Right hindlimb (tissue), 1 donor: ENCODE measurements around the gene GPR3.

ENCODE experiments used
- DNase-seq: peaks from one replicate; pipeline ENCODE4 v3.0.0-alpha.2; 2018

Gene GPR3

DNA sequence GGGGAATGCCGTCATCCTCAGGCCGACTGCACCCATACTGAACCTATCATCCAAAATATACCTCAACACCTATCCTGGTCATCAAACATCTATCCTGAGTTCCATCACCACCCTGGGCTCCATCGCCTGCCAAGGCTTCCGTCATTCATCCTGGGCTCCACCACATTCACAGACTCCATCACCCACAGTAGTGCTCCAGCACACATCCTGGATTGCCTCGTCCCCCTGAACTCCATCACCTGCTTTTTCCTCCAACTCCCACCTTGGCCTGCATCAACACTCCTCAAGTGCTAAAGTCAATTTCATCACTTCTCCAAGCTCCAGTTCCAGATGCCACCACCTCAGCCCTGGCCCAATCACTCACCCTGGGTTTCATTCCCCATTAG, 33.5 kb upstream of the GPR3 start:
- DNase-seq, result no peak

DNA sequence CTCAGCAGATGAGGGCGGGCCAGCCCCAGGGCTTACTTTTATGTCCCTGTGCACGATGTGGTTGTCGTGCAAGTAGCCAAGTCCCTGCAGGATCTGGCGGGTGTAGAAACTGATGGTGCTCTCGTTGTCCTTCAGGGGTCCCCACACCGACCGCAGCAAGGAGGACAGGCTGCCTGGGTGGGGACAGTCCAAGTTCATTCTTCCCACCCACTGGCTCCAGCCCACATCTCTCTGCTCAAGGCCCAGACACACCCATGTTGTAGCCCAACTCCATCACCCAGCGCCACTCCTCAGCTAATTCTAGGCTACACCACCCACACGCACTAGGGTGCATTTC, 32.6 kb upstream of the GPR3 start:
- no peak for DNase-seq

DNA sequence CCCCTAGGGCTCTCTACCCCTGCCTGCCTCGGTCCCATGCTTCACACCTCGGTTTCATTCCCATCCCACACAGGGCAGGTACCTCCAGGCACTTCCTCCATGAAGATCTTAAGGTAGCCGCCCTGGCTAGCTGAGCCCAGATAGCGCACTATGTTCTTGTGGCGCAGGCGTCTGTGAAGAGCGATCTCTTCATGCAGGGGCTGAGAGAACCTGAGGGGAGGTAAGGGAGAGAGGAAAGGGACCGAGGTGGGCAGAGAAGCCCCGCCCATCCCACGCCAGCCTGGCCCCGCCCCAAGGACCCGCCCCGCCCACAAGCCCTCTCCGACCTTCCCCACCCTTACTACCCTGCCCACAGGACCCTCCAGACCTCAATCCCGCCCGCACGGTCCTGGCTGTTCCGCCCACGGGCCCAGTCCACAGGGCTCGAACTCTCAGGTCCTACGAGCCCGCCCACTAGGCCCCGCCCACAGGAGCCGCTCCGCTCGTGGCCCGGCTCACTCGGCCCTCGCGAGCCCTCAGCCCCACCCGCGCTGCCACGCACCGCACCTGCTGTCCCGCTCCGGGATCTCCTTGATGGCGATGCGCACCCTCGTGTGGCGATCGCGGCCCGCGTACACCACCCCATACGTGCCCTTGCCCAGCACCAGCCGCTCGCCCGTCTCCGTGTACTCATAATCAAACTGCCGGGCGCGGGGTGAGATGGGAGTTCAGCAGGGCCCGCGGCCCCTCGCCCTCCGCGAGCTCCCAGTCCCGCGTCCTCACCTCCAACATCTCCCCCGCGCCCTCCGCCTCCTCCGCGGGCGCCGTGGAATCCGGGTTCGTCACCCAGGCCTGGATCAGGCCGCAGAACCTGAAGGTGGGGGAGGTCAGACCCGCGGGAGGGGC, 32.0 kb upstream of the GPR3 start:
- no peak for DNase-seq

DNA sequence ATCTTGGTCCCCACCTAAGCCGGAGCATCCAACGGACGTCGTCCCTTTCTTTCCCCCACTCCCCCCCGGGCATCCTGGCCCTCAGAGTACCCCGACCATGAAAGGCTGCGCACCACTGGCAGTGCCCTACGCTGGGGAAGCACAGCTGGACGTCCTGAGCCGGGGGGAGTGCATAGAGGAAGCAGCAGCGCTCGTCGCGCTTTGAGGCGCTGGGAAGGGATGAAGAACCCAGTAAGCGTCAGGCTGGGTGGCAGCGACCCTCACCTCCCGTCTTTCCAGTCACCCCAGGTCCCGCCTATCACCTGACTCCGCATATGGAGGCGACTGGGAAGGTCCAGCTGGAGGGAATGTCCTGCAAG, 31.4 kb upstream of the GPR3 start:
- DNase-seq, result no peak

DNA sequence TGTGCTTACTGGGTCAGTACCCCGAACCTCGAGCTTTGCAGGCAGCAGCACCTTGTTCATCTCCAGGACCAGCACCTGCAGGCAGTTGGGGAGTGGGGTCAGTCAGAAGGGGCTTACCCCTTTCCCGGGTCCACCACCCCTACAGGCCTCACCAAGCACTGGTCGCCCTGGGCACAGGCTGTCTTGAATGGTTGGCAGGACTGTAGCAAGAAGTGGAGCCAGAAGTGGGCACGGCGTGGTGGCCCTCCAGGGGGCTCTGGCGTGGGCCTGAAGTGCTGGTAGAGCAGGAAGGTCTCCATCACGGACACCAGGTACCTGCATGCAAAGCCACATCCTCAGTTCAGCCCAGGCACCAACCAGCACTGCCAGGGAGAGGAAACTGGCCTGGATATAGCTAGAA, 30.9 kb upstream of the GPR3 start:
- DNase-seq, result peak; percentile 21

DNA sequence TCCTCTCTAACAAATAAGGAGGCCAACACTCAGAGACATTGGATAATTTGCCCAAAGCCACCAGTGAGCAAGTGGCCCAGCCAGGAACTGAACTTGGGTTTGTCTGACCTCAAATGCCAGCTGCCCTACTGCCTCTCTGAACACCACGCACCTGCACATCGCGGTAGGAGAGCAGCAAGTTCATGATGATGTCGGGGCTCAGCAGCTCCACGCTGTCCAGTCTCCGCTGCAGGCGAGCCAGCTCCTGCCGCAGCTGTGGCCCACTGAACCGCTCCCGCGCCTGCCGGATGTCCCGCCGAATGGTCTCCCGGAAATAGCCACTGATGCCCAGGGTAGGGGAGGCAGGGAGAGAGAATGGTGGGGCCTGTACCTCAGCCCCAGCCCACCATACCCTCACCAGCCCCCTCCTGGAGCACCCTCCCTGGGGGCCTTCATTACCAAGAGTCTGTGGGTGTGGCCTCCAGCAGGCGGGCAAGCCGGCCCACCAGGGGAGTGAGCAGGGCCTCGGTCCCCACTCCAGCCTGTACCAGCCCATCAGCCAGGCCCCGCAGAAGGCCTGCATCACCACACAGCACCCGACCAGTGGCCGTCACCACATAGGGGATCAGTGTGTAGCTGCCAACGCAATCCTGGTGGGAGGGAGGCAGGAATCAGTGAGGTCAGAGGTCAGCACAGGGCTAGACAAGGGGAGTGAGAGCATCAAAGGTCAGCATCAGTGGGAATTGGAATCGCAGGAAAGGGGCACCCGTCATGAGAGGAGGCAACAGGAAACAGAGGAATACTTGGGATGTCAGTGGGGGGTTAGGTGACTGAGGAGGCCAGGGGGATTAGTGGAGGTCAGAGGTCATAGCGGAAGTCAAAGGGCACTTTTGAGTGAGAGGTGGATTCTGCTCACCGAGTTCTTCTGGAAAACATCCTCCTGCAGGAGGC, 28.4 kb upstream of the GPR3 start:
- peak; percentile 19 for DNase-seq

DNA sequence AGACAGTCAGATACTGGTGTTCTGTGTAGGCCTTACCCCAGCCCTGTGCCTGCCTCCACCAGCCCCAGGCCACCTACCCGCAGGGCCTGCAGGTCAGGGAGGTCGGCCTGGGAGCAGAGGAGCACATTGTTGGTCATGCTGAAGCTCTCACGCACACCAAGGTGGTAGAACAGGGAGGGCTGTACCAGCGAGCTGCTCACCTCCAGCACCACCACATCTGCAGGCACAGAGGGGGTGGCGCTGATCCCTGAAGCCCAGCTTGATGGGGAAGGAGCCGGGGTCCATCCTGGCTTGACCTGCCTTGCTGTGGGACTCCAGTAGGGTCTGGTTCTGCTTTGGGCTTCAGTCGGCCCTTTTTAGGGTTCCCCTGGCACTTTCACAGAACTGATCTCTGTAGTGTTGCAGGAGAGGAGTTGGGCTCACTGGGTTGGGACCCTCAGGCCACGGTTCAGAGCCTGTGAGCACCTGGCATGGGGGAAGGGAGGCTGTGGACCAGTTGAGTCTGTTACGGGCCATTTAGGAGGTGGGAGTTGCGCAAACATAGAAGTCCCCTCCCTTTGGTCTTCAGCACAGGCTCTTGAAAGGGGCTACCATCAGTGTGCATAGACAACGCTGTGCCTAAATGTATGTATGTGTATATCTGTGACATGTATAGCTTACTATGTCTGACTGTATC, 27.6 kb upstream of the GPR3 start:
- DNase-seq, result peak; percentile 24

DNA sequence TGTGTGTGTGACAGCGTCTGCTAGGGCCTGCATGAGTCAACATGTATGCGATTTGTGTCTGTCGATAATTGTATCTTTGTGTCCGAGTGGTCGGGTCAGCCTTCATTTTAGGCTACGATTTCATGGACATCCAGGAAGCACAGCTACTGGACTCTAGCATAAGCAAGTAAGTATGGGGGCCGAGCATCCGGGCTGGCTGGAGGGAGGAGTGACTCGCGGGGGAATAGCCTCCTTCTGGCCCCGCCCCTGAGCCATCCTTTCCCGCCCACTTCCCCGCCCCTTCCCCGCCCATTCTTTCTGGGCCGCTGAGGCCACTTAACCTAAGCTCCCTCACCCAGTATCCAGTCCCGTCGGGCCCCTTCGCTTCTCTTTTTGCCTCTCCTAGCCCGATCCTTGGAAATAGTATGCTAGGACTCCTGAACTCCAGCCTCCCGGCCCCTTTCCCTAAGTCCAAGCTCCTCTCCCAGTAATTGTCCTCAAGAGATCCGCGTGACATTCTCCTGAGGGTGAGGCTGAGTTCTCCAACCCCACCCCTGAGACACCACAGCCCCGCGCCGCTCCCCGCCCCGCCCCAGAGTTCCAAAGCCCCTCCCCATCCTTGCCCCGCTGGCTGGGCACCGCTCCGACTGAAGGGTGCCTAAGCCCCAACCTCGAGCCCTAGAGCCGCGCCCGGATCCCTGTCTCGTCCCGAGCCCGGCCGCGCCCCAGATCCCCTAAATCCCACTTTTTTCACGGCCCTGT, 26.9 kb upstream of the GPR3 start:
- DNase-seq, result peak; percentile 94

DNA sequence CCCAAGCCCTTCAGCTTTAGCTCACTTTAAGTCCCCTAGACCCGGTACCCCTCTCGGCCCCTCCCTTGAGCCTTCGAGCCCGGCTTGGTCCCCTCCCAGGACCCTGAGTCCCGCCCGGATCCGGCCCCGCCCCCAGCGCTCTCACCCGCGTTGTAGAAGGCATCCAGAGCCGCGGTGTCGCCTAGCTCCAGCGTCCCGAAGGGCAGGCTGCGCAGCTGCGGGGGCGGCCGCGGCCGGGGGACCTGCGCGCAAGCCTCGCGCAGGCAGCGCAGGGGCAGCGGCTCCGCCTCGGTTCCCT, 26.4 kb upstream of the GPR3 start:
- DNase-seq, result peak; percentile 89

DNA sequence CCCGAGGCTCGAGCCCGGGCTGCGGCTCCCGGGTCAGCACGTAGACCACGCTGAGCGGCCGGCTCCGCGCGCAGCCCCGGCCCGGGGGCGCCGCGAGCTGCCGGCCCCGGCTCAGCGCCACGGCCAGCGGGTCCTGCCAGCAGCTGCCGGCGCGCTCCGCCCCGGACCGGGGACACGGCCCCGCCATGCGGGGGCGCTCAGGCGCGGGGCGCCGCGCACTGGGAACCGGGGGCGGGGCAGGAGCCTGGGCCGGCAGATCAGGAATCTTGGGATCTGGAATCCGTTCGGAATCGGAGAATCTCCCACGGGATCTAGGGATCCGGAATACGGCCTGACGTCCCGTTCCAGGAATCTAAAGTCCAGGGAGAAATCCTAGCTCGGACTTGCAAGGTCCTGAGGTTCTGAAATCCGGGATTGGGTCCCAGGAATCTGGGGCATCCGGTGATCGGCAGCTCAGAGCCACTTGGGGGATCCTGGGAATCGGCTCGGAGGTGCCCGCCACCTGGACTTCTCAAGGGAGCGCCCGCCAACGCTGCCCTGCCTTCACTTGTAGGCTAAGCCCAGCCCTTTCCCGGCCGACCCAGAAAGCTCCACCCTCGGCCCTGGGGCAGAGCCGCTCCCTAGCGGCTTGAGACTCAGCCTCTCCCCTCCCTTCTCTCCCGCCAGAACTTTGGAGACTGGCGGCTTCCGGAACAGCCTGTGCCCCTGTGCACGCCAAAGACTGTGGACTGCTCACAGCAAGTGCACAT, 25.8 kb upstream of the GPR3 start, which contains the start of gene MAP3K6:
TSS of gene MAP3K6 (minus strand) at position 551 of the 749 bp plus-strand sequence. CDS start at position 187, 364 bp downstream.
- peak; percentile 86 for DNase-seq

DNA sequence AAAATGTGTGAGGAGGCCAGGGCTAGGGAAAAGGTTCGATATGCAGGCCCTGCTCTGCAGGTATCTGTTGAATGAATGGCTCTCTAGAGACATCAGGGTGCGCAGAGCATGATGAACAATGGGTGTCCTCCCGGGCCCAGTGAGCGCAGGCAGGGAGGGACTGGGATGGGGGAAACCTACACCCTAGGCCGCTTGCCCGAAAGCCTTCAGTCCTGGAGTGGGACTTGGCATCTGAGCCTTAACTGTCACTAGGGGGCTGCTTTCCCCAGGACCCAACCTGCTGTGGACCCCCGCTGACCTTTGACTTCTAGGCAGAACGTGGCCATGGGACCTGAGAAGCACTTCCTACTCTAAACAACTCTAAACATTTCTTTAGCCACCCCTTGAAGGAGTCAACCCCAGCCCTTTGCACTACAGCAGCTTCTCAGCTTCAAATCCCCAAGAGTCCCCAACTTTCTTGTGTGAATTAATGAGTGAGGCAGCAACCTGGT, 25.2 kb upstream of the GPR3 start:
- peak; percentile 10 for DNase-seq

DNA sequence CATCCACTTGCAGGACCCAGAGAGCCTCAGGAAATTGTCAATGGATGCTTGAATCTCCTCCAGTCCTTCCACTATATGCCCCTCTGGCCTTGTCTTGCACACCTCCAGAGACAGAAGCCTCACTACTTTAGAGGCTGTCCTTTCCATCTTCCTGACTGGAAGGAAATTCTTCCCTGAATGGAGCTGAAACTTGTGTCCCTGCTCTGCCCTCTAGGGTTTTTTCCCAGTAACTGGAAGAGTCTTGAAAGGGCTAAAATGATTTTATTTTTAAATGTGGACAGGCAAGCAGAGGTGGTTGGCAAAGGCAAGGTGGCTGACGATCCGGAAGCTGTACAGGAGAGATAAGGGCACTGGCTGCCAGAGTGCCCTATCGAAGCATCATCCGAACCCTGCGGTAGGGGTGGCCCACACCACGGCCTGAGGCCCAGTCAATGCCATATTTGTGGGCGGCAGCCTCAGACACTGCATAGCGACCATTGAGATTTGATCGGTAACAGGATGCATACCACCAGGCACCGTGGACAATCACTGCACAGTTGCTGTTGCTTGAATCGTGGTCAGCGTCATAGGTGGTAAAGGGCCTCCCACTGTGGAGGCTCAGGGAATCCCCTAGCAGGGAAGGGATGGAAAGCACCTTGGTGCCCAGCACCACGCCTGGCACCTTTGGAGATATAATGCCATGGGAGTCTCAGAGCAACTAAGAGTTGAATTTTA, 23.4 kb upstream of the GPR3 start:
- peak; percentile 13 for DNase-seq

DNA sequence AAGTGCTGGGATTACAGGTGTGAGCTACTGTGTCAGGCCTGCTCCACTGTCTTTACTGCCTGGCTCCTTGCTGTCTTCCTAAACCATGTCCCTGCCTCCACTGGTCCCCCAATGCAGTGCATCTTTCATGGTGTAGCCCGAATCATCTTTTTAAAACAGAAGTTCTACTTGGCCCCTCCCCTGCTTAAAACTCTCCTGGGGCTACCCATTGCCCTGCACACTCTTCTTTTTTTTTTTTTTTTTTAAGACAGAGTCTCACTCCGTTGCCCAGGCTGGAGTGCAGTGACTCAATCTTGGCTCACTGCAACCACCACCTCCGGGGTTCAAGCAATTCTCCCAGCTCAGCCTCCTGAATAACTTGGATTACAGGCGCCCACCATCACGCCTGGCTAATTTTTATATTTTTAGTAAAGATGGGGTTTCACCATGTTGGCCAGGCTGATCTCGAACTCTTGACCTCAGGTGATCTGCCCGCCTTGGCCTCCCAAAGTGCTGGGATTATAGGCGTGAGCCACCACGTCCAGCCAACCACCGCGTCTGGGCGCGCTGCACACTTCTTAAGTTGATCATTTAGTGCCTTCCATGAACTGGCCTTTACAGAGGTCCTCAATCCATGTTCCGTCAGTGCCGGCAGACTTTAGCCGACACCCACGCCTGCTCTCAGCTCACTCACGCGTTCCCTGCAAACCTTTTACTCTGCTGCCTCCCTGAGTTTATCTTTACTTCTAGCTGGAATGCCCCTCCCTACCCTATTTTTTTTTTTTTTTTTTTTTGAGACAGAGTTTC, 20.2 kb upstream of the GPR3 start:
- DNase-seq, result no peak

DNA sequence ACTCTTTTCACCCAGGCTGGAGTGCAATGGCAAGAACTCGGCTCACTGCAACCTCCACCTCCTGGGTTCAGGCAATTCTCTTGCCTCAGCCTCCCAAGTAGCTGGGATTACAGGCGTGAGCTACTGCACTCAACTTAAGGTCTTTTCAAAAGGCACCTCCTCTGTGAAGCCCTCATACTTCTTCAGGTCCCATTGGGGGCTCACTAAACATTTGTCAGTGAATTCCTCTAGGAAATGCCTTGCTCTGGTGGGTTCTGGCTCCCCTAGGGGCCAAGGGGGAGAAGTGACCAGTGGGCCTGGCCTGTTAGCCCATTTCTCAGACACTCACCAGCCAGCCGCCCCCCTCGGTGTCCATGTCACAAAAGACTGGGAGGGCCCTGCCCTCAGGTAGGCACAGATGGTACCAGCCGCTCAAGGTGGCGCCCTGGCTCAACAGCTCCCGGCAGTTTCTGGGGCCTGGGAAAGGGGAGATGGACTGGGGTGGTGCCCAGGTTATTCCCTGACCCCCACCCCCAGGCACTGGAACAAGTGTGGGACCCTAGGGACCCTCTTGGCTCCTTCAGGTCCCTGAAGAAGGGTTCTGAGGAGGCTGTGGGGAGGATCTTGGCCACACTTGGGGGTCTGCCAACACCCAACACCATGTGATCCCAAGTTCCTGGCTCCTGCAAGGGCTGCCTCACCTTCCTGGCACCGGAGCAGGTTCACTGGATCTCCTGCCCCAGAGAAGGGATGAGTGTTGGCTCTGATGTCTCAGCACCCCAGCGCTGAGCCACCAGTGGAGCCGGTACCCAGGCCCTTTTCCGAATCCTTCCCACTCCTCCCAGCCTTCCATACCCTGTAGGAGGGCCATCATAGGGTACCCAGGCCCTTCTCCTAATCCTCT, 19.4 kb upstream of the GPR3 start:
- peak; percentile 16 for DNase-seq

DNA sequence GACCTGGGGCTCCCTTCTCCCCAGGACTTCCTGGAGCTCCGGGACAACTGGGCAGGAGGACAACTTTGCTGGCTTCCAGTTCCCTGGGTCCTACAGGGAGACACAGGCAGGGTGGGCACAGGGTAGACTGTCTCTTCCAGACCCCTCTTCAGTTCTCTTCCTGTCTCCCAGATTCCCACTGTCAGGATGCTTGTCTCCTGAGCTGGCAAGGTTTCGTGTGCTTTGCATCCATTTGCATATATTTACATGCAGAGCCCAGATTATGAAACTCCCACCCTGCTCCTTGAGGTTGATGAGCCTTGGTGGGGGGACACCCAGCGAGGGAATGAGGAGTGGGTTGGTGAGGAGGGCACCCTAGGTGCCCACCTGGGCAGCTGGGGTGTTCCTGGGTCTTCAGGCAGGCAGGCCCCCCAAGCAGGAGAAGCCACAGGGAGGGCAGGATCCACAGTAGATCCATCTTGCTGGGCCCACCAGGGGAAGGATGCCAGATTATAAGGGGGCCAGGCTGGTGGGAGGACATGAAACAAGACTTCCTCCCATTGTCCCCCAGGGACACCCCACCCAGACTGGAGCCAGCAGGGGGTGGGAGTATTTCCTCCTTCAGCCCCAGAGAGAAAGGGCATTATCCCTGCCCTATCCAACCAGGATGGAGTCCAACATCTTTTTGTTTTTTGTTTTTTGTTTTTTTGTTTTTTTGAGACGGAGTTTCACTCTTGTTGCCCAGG, 17.9 kb upstream of the GPR3 start, which contains the start of gene FCN3:
TSS of gene FCN3 (minus strand) at position 463 of the 725 bp plus-strand sequence. CDS start at position 457, 6 bp downstream.
- DNase-seq, result peak; percentile 15

DNA sequence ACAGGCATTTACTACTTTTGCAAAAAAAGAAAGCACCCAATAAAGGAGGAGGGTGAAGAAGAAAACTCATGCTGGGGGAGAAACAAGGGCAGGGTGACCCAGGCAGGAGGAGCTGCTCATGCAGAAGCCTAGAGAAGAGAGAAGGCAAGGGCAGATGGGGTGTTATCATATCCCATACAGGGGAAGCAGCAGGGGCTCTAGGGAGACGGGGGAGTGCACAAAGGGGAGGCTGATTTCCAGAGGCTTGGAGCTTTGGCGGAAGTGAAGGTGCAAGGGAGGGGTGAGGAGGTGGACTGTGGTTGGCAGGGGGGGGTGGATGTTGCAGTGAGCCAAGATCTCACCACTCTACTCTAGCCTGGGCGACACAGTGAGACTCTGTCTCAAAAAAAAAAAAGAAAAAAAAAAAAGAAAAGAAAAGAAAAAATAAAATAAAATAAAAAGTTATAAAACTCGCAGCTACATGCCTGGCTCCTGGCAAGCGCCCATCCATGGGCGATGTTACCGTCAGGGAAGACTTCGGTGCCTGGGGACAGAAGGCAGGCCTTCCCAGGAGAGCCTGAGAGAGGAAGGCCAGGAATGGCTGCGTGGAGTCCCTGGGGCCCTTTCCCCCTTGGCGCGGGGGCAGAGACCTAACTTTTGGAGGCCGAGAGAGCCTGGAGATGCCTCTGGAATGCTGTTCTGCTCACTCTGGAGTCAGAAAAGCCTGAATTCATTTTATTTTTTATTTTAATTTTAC, 14.5 kb upstream of the GPR3 start:
- DNase-seq, result no peak

DNA sequence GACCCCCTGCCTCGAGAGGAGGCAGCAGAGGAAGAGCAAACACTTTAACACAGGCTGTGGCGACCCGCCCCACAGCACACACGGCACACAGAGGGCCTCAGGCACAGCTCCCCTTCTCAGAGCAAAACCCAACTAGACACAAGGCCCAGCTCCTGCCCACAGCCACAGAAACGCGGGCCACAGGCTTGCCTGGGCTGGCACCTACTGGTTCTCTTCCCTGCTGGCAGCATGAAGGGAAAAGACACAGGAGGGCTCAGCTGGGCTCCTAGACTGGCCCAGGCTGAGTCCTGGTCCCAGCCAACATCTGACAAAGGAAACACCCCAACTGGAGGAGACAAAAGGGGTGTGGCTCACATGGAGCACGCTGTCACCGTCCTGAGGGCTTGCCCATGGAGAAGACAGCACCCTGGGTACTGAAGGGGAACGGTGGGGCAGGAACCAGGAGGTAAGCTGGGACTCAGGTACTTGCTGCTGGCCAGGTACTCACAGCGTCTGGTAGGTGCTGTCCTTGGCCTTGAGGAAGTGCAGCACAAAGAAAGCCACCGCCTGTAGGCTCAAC, 12.8 kb upstream of the GPR3 start:
- DNase-seq, result peak; percentile 16
